K562 (cell line): ENCODE results near the gene HIF1AN. TPM values are rescaled to one million over a fixed set of nuclear protein-coding genes. Genes with fewer than 3 reads are reported as not detected.
A peak's percentile ranks its signal among the peaks of the same experiment; 100 is the strongest.

Experiments used
- ATAC-seq: fragments of 200-7000 bp; cut with Tn5 transposase; 3 replicates; pipeline ENCODE4 v1.9.1; 2020; ENCODE audit warnings: moderate library complexity
- BruUV-seq: library from RNA; stranded (reverse); fragments of 400-500 nt; replicated peaks from 2 replicates; lab custom pipeline; 2021; lab: Mats Ljungman, UMichigan
- CTCF ChIA-PET: fragments of 300-600 bp; formaldehyde crosslinking; extraction: SDS; loops from one replicate; lab custom pipeline; 2021; ENCODE audit warnings: low intra/inter-chr PET ratio; lab: Yijun Ruan, JAX
- POLR2A ChIA-PET: fragments of 300-600, 350-650 bp; sonication (Branson Sonifier 250); formaldehyde crosslinking; extraction: SDS; loops from one replicate; lab custom pipeline; 2021; ENCODE audit warnings: antibody characterized with exemption, inconsistent platforms; lab: Yijun Ruan, JAX
- DNase-seq, 4 experiments: peaks; one replicate each; pipeline versions ENCODE4 v3.0.0 to v3.0.0-alpha.2; 2011 to 2018; ENCODE audit warnings: low spot score in 3 of 4, mixed read lengths in 3 of 4; ENCODE audit errors: extremely low read depth in 1 of 4
- FAIRE-seq: peaks from 2 replicates; lab custom pipeline; 2011; peaks lifted over from hg19 to GRCh38; lab: Jason Lieb, UNC
- H2AFZ ChIP-seq: 2 replicates; pipeline ENCODE4 v1.6.0; 2011; ENCODE audit warnings: low read depth, low read length, control low read depth, inconsistent platforms
- H3K27ac ChIP-seq: fragments of 200-600 bp; 3 replicates; pipeline ENCODE4 v1.8.0; 2011; ENCODE audit warnings: low read depth, mild to moderate bottlenecking, control low read depth, inconsistent platforms, low read length, moderate library complexity, mixed read lengths; ENCODE audit errors: extremely low read depth
- H3K27me3 ChIP-seq, 2 experiments: fragments of 300-600 bp in 1 of 2; 2 replicates in 1 of 2; 3 replicates in 1 of 2; pipeline versions ENCODE4 v1.6.0 to v1.8.0; 2011; ENCODE audit warnings: inconsistent platforms in 2 of 2, low read length in 2 of 2, mild to moderate bottlenecking in 1 of 2, mixed read lengths in 1 of 2, moderate library complexity in 1 of 2; ENCODE audit not compliant: control insufficient read depth in 2 of 2, insufficient read depth in 2 of 2
- H3K36me3 ChIP-seq: fragments of 300-600 bp; 3 replicates; pipeline ENCODE4 v1.8.0; 2011; ENCODE audit warnings: mild to moderate bottlenecking, low read length, inconsistent platforms; ENCODE audit not compliant: control insufficient read depth, insufficient read depth
- H3K4me1 ChIP-seq, 2 experiments: fragments of 200-600 bp in 1 of 2; replicated peaks in 1 of 2; 2 replicates in 1 of 2; 3 replicates in 1 of 2; pipeline versions ENCODE4 v1.5.1 to v1.8.0; 2011; ENCODE audit warnings: inconsistent platforms in 2 of 2, low read length in 2 of 2, mild to moderate bottlenecking in 1 of 2, mixed read lengths in 1 of 2, moderate library complexity in 1 of 2; ENCODE audit not compliant: control insufficient read depth in 2 of 2, insufficient read depth in 2 of 2
- H3K4me2 ChIP-seq: 2 replicates; pipeline ENCODE4 v1.6.1; 2011; ENCODE audit warnings: low read length, control low read depth, inconsistent platforms, mixed read lengths; ENCODE audit not compliant: insufficient read depth
- H3K4me3 ChIP-seq: fragments of 200-600 bp; sonication (generic), shearing (Covaris generic); 2 replicates; pipeline ENCODE4 v1.5.1; 2016; ENCODE audit warnings: control low read depth, inconsistent platforms
- H3K79me2 ChIP-seq: fragments of 200-600 bp; 3 replicates; pipeline ENCODE4 v1.8.0; 2011; ENCODE audit warnings: low read length, inconsistent platforms; ENCODE audit not compliant: control insufficient read depth, insufficient read depth
- H3K9ac ChIP-seq, 2 experiments: 2 replicates each; pipeline versions ENCODE4 v1.6.0 to v1.6.1; 2011; ENCODE audit warnings: low read depth in 2 of 2, low read length in 2 of 2, control low read depth in 1 of 2, inconsistent platforms in 1 of 2, mild to moderate bottlenecking in 1 of 2, mixed read lengths in 1 of 2; ENCODE audit not compliant: insufficient read depth in 1 of 2
- H3K9me1 ChIP-seq: one replicate; pipeline ENCODE4 v1.6.0; 2011; ENCODE audit warnings: inconsistent platforms, mild to moderate bottlenecking, low read length, moderate library complexity; ENCODE audit not compliant: control insufficient read depth, insufficient read depth
- H3K9me3 ChIP-seq: replicated peaks from 2 replicates; pipeline ENCODE4 v1.5.1; 2011; ENCODE audit warnings: low read depth, low read length, inconsistent platforms; ENCODE audit not compliant: control insufficient read depth, insufficient read depth
- H4K20me1 ChIP-seq: replicated peaks from 2 replicates; pipeline ENCODE4 v1.6.1; 2011; ENCODE audit warnings: low read length, inconsistent platforms, mixed read lengths; ENCODE audit not compliant: control insufficient read depth, insufficient read depth
- CBX3 ChIP-seq, 2 experiments: IDR thresholded peaks; 1 replicate in 1 of 2; 2 replicates in 1 of 2; pipeline ENCODE4 v1.6.1; 2012; ENCODE audit warnings: inconsistent platforms in 2 of 2, low read length in 2 of 2, borderline replicate concordance in 1 of 2, control low read depth in 1 of 2
- CREB1 ChIP-seq, 2 experiments: sonication (generic) in 1 of 2; formaldehyde crosslinking in 1 of 2; IDR thresholded peaks; 2 replicates each; pipeline versions ENCODE4 v1.6.1 to v1.8.0; 2012 to 2022; ENCODE audit warnings: inconsistent platforms in 1 of 2, mild to moderate bottlenecking in 1 of 2, missing genetic modification reagents in 1 of 2, moderate library complexity in 1 of 2
- ETV1 ChIP-seq: fragments of 450-650 bp; conservative IDR thresholded peaks from 2 replicates; pipeline ENCODE4 v1.6.1; 2016; ENCODE audit warnings: missing genetic modification characterization, control low read depth, low read depth, missing compliant biosample characterization
- FOXA3 ChIP-seq, 2 experiments: fragments of 450-650 bp in 1 of 2; sonication (generic) in 1 of 2; formaldehyde crosslinking; IDR thresholded peaks in 1 of 2; conservative IDR thresholded peaks in 1 of 2; 2 replicates each; pipeline versions ENCODE4 v1.4.0 to v1.8.0; 2020 to 2022; ENCODE audit warnings: mild to moderate bottlenecking in 2 of 2, missing genetic modification reagents in 1 of 2
- GABPA ChIP-seq: fragments of 200-800 bp; sonication (Bioruptor generic); conservative IDR thresholded peaks from 2 replicates; pipeline ENCODE4 v1.6.1; 2016; ENCODE audit warnings: low read depth, missing genetic modification characterization, missing compliant biosample characterization
- LEF1 ChIP-seq: fragments of 450-650 bp; IDR thresholded peaks from 2 replicates; pipeline ENCODE4 v1.6.1; 2016; ENCODE audit warnings: mild to moderate bottlenecking
- RBM25 ChIP-seq: fragments of 200-400 bp; formaldehyde crosslinking; IDR thresholded peaks from 2 replicates; pipeline ENCODE4 v1.6.1; 2018; ENCODE audit warnings: low read length, low read depth, moderate library complexity; ENCODE audit not compliant: severe bottlenecking
- TAF7 ChIP-seq: fragments of 450-650 bp; IDR thresholded peaks from 2 replicates; pipeline ENCODE4 v1.6.1; 2016; ENCODE audit warnings: missing genetic modification characterization, missing compliant biosample characterization
- TBL1XR1 ChIP-seq, 2 experiments: IDR thresholded peaks; 2 replicates each; pipeline ENCODE4 v1.6.1; 2012; ENCODE audit warnings: improper control_type of control experiment in 2 of 2, low read length in 2 of 2, mild to moderate bottlenecking in 1 of 2
- XRCC3 ChIP-seq: fragments of 450-650 bp; IDR thresholded peaks from 2 replicates; pipeline ENCODE4 v1.6.1; 2017; ENCODE audit warnings: mild to moderate bottlenecking, moderate library complexity
- ZNF134 ChIP-seq: fragments of 250-450 bp; sonication (Bioruptor Pico); conservative IDR thresholded peaks from 2 replicates; pipeline ENCODE4 v1.4.0; 2020
- WGBS: fragments of 100-300 bp; shearing (Covaris generic); methylation state at CpG from one replicate; pipeline ENCODE4 v1.1.6; 2016; ENCODE audit warnings: low coverage, mixed read lengths; ENCODE audit not compliant: insufficient coverage; ENCODE audit errors: missing lambda C conversion rate; 5-methylcytosine and 5-hydroxymethylcytosine counted together
- in situ Hi-C: fragments of 300-500 bp; cut with MboI; formaldehyde crosslinking; loops from 4 replicates; pipeline ENCODE4 v1.15.0; 2018; ENCODE audit warnings: inconsistent platforms, mixed read lengths
- intact Hi-C: fragments of 100-400 bp; cut with micrococcal nuclease; formaldehyde crosslinking; loops from 2 replicates; pipeline ENCODE4 v1.14.2; 2022
- polyA plus RNA-seq, 8 experiments: library from polyadenylated mRNA; depleted of rRNA in 4 of 8; stranded (reverse) in 5 of 8; unstranded in 3 of 8; fragments of >200 nt; fragmentation: Nextera tagmentation in 2 of 8; fragmentation: Illumina TruSeq in 1 of 8; extraction: Ambion mirVana in 2 of 8; extraction: Trizol in 1 of 8; gene quantifications; 2 replicates each; pipeline versions ENCODE4 v1.2.1 to v1.2.3, GENCODE V29; 2011 to 2014; ENCODE audit warnings: inconsistent platforms in 1 of 8, missing spikeins in 1 of 8
- total RNA-seq, 7 experiments: library from RNA; depleted of rRNA in 6 of 7; stranded (reverse); fragments of >200 nt in 6 of 7; fragmentation: Illumina TruSeq in 2 of 7; extraction: Trizol in 2 of 7; gene quantifications; 2 replicates each; pipeline versions ENCODE4 v1.2.1 to v1.2.3, GENCODE V29; 2011 to 2021; ENCODE audit warnings: low replicate concordance in 1 of 7

Gene HIF1AN
- total and polyA plus RNA-seq, 9 of the 15 experiments (the other 6 are each of a cell fraction or from before 2014, with no cell fraction given) = 1.2 to 16.8 (median 6.9) TPM

DNA sequence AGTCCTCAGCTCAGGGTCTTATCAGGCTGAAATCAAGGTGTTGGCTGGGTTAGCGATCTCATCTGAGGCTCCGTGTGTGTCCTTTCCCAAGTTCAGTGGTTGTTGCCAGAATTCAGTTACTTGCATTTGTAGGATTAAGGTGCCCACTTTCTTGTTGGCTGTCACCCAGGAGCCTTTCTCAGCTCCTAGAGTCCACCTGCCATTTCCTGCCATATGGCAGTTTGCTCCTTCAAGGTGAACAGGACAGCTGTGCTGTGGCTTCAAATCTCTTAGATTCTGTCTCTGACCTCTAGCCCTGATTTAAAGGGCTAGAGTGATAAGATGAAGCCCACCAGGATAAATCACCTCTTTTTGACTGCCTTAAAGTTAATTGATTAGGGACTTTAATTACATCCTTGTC is 1.0 kb upstream of the HIF1AN start:
- no TSS peak for BruUV-seq
- in situ Hi-C loops (no loop called here), intact Hi-C loops (no loop called here)
- DNase-seq = no peak
- H4K20me1 ChIP-seq = no peaks in the 10 kb centered on the region
- H3K9ac ChIP-seq = no peak overlapping the region
- H3K9me1 ChIP-seq = no peaks in the 10 kb centered on the region
- peaks cover 30% of the 10 kb centered on the region for H3K79me2 ChIP-seq
- H3K27ac ChIP-seq = no peak overlapping the region
- ChIA-PET POLR2A (interaction anchor here (0.7 to 1.0 kb wide), 2 partner anchors 10 to 161 kb away, joined by 3 to 4 read pairs; no protein-coding TSS in a partner anchor), CTCF (no interaction called here)
- peak overlapping the region; percentile 96 for H2AFZ ChIP-seq
- H3K36me3 ChIP-seq = peaks cover 17% of the 10 kb centered on the region
- no peak for FAIRE-seq
- TF ChIP-seq GABPA (tag) (no peak), LEF1 (no peak), TAF7 (tag) (no peak), CREB1 (IDR thresholded peaks at IDR 0.05) (no peak), CREB1 (CRISPR knock-in tag; IDR thresholded peaks at IDR 0.05) (no peak), TBL1XR1 (IDR thresholded peaks at IDR 0.05; ENCODE audit: low read length in 2 of 2) (no peak), CBX3 (IDR thresholded peaks at IDR 0.05; ENCODE audit: borderline replicate concordance in 1 of 2, low read length in 2 of 2) (no peak), XRCC3 (no peak), ZNF134 (CRISPR knock-in tag) (no peak), ETV1 (tag) (no peak), FOXA3 (CRISPR knock-in tag; conservative IDR thresholded peaks at IDR 0.05 in 1 of 2, IDR thresholded peaks at IDR 0.05 in 1 of 2) (no peak), RBM25 (no peak)
- no peak overlapping the region for H3K4me3 ChIP-seq
- no peaks in the 10 kb centered on the region; the same call in 1 of the 2 replicates for H3K9me3 ChIP-seq
- no peaks in the 10 kb centered on the region for H3K27me3 ChIP-seq
- ATAC-seq = no peak
- H3K4me1 ChIP-seq = peaks cover 0 to 8% of the 10 kb centered on the region in 2 experiments; a peak in 3 of 5 replicates
- WGBS = 9% methylated on average over 2 of the region's 2 CpGs
- H3K4me2 ChIP-seq = no peak overlapping the region; the same call in 1 of the 2 replicates
